Heart right ventricle (tissue), 16 donors: ENCODE data around the gene KCTD1. TPM values are rescaled to one million over a fixed set of nuclear protein-coding genes. Genes with fewer than 3 reads are reported as not detected.

Experiments
- ATAC-seq, 8 donors: fragments of 200-7000 bp; cut with Tn5 transposase; one replicate each; pipeline ENCODE4 v1.9.1; 2020; ENCODE audit warnings: mild to moderate bottlenecking in 8 of 8, moderate library complexity in 8 of 8, moderate number of reproducible peaks in 1 of 8
- DNase-seq, 2 donors: peaks; one replicate each; pipeline ENCODE4 v3.0.0-alpha.2; 2020
- H3K27ac ChIP-seq, 10 donors: fragments of 200-600 bp; sonication (generic) in 2 of 10; one replicate each; pipeline versions ENCODE4 v1.5.0 to v1.8.0; 2020 to 2022; ENCODE audit warnings: mild to moderate bottlenecking in 3 of 10
- H3K27me3 ChIP-seq, 7 donors: fragments of 200-600 bp; one replicate each; pipeline ENCODE4 v1.8.0; 2021 to 2022; ENCODE audit warnings: mild to moderate bottlenecking in 2 of 7
- H3K36me3 ChIP-seq, 9 donors: fragments of 200-600 bp; sonication (generic) in 1 of 9; one replicate each; pipeline versions ENCODE4 v1.5.0 to v1.8.0; 2020 to 2022; ENCODE audit warnings: mild to moderate bottlenecking in 2 of 9
- H3K4me1 ChIP-seq, 9 donors: fragments of 200-600 bp; sonication (generic) in 1 of 9; one replicate each; pipeline versions ENCODE4 v1.5.0 to v1.8.0; 2020 to 2022; ENCODE audit warnings: mild to moderate bottlenecking in 4 of 9
- H3K4me3 ChIP-seq, 10 donors: fragments of 200-600 bp; sonication (generic) in 2 of 10; one replicate each; pipeline versions ENCODE4 v1.5.0 to v1.8.0; 2020 to 2022; ENCODE audit warnings: mild to moderate bottlenecking in 7 of 10, moderate library complexity in 2 of 10
- H3K9me3 ChIP-seq, 11 donors: fragments of 200-600 bp in 10 of 11; sonication (generic) in 2 of 11; one replicate each; pipeline versions ENCODE4 v1.5.0 to v1.8.0; 2013 to 2022; ENCODE audit warnings: mild to moderate bottlenecking in 2 of 11, control low read depth in 1 of 11, moderate library complexity in 1 of 11
- WGBS, 2 donors: extraction: QIAGEN DNeasy Blood & Tissue Kit; methylation state at CpG; one replicate each; pipeline ENCODE4 v1.1.7; 2013; ENCODE audit warnings: inconsistent platforms in 1 of 2; 5-methylcytosine and 5-hydroxymethylcytosine counted together
- intact Hi-C, 10 donors: fragments of 100-400 bp; cut with DNase I; formaldehyde crosslinking; loops; one replicate each; pipeline versions ENCODE4 v1.11.1 to v1.14.2; 2022
- polyA plus RNA-seq, 2 donors: library from polyadenylated mRNA; stranded (reverse); fragments of 200-250 nt; gene quantifications; one replicate each; pipeline ENCODE4 v1.2.3, GENCODE V29; 2013
- total RNA-seq, 10 donors: library from RNA; stranded (reverse); fragmentation: NEBNext Ultra II Directional in 3 of 10; extraction: Animal tissue kit (Norgen Biotek cat#: 25700) in 3 of 10; gene quantifications; one replicate each; pipeline versions ENCODE4 v1.2.1 to v1.2.4, GENCODE V29; 2021 to 2023
- TF ChIP-seq, protein P1 (sequence below), 9 donors: fragments of 200-600 bp; sonication (generic) in 2 of 9; IDR thresholded peaks; one replicate each; pipeline versions ENCODE4 v1.5.0 to v1.8.0; 2021 to 2022; ENCODE audit warnings: antibody characterized with exemption in 9 of 9, mild to moderate bottlenecking in 5 of 9, moderate library complexity in 1 of 9
- donor health status: Arrhythmogenic right ventricular cardiomyopathy.
- donor health status: ischemic (EF 13 %, LVEDD 7.1; RV severe dilation, severe dysfunction).
- donor health status: healthy with polysubstance abuse.
- donor health status: DM: no; HTN: yes; CAD: no.
- donor health status: DM: no; HTN: no; CAD: no.
- donor health status: ischemic (EF 25% LVEDD 6.9; RV normal size, moderate dysfunction).
- donor health status: ischemic (EF 25% LVEDD 5.7; RV mildly dilated, moderate dysfunction).
- donor health status: healthy.
- donor health status: DM: yes; HTN: yes; CAD: no.
- donor health status: Ischemic cardiomyopathy.
- donor health status: ischemic (EF 35%, LVEDD 5.7; RV mildly dilated, moderate dysfunction).
- donor health status: nonischemic (EF 11% LVEDD 7.7; RV severe dilation, severe dysfunction).
- donor health status: DM: yes; HTN: yes; CAD: no.
- donor health status: PGD.
- donor health status: ischemic (EF 29% LVEDD 5.4; RV normal size, mild dysfunction).
- donor health status: nonischemic (EF 23%, LVEDD 6.1; RV moderate dilation, normal function).

KCTD1 gene
- total and polyA plus RNA-seq, 12 donors = 7.5 to 16.7 (median 10.7) TPM

DNA sequence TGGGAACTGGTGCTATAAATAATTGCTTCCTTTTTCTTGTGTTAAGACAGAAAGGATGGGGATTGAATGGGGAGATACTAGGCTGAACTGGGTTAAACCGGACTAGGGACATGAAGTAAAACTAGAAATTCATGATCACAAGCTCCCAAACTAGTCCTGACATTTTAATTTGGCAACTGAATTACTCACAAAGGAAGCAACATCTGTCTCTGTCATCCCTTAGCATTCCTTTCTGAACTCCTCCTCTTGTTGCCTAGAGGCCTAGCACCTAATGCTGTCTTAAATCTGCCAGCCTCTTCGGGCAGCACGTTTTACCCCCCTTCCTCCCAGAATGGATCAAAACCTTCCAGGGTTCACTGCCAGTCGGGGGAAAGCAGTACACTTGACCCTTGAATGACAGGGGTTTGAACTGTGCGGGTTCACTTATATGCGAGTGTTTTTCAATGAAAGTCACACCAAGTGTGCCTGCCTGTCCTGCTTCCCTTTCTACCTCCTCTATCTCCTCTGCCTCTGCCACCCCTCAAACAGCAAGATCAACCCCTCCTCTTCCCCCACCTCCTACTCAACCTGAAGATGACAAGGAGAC is 8.2 kb downstream of the KCTD1 start:
- H3K27ac ChIP-seq = no peak overlapping the region
- H3K36me3 ChIP-seq = no peaks in the 10 kb centered on the region
- DNase-seq = no peak
- no peaks in the 10 kb centered on the region for H3K9me3 ChIP-seq
- no peak for ATAC-seq
- intact Hi-C loops = loop anchor here in 4 of 10 donors (10.0 kb wide), 4 partner anchors 105 to 155 kb away; no protein-coding TSS in a partner anchor
- H3K27me3 ChIP-seq = no peaks in the 10 kb centered on the region
- peaks cover 0 to 22% (median 6%) of the 10 kb centered on the region in 9 donors for H3K4me1 ChIP-seq
- TF ChIP-seq, protein P1, sequence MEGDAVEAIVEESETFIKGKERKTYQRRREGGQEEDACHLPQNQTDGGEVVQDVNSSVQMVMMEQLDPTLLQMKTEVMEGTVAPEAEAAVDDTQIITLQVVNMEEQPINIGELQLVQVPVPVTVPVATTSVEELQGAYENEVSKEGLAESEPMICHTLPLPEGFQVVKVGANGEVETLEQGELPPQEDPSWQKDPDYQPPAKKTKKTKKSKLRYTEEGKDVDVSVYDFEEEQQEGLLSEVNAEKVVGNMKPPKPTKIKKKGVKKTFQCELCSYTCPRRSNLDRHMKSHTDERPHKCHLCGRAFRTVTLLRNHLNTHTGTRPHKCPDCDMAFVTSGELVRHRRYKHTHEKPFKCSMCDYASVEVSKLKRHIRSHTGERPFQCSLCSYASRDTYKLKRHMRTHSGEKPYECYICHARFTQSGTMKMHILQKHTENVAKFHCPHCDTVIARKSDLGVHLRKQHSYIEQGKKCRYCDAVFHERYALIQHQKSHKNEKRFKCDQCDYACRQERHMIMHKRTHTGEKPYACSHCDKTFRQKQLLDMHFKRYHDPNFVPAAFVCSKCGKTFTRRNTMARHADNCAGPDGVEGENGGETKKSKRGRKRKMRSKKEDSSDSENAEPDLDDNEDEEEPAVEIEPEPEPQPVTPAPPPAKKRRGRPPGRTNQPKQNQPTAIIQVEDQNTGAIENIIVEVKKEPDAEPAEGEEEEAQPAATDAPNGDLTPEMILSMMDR (IDR thresholded peaks at IDR 0.05) = no peak
- 64 to 69% methylated on average over 6 of the region's 6 CpGs for WGBS, 2 donors
- no peak overlapping the region for H3K4me3 ChIP-seq

DNA sequence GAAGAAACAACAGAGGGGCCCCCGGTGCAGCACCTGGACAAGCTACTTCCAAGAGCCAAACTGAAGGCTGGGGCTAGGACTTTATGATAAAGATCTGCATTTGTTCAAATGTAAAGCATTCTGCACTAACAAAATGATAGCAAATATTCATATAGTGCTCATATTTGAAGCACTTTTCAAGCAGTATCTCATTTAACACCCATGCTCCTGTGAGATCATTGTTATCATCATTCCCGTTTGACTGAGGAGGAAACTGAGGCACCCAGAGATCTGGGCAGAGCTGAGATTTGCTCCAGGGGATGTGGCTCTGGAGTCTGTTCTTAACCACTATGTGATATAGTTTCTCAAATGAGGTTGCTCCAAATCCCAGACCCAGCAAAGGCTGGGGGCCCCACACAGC is 9.8 kb downstream of the KCTD1 start:
- no peak for ATAC-seq

DNA sequence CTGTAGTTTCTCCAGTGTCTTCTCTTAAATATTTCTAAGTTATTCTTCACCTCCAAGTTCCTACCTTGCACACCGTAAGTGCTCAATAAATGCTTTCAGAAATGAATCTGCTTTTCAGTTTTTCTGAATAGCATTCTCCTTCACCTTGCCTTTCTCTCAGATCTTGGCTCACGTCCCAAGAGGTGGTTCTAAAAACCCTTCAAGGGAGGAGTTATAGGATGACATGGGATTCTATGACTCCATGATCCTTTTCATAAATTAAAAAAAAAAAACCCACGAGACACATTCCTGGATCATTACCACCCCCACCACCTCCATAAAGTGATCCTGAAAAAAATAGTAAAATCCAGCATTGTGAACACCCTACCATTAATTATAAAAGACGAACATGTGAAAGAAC is 11.7 kb downstream of the KCTD1 start:
- 87 to 88% methylated on average over 4 of the region's 4 CpGs for WGBS, 2 donors
- Histone ChIP-seq H3K36me3 (no peaks in the 10 kb centered on the region), H3K27ac (no peak overlapping the region), H3K4me1 (peaks cover 0 to 8% (median 0%) of the 10 kb centered on the region in 9 donors), H3K27me3 (no peaks in the 10 kb centered on the region), H3K4me3 (no peak overlapping the region), H3K9me3 (no peaks in the 10 kb centered on the region)
- ATAC-seq (no peak), DNase-seq (no peak)
- intact Hi-C loops = no loop called here
- TF ChIP-seq, protein P1 (IDR thresholded peaks at IDR 0.05) = no peak

More for the DNA sequence above, 9.8 kb downstream of the KCTD1 start:
- 84 to 92% methylated on average over 2 of the region's 2 CpGs for WGBS, 2 donors
- intact Hi-C loops = no loop called here
- TF ChIP-seq, protein P1 (IDR thresholded peaks at IDR 0.05) = no peak
- Histone ChIP-seq H3K4me3 (no peak overlapping the region), H3K27ac (no peak overlapping the region), H3K4me1 (peaks cover 0 to 8% (median 0%) of the 10 kb centered on the region in 9 donors), H3K36me3 (no peaks in the 10 kb centered on the region), H3K9me3 (no peaks in the 10 kb centered on the region), H3K27me3 (no peaks in the 10 kb centered on the region)
- no peak for DNase-seq

DNA sequence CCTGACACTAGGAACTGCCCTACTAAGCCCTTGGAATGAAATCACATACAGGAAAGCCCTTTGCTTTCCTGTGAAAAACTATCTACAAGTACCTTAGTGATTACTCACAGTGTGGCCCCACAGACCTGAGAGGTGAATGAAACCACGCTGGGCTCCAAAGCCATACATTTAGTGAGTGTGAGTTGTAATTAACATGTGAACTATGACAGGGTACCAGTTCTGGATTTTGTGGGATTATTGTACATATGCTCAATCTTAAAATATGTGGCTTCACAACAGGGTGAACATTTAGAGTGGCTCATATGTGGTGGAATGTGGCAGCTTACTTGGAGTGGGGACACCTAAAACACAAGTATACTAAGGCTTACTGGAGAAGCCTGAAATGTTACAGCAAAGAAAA is 12.3 kb downstream of the KCTD1 start:
- Histone ChIP-seq H3K4me3 (no peak overlapping the region), H3K36me3 (no peaks in the 10 kb centered on the region), H3K9me3 (no peaks in the 10 kb centered on the region), H3K4me1 (peaks cover 0 to 8% (median 0%) of the 10 kb centered on the region in 9 donors), H3K27ac (no peak overlapping the region), H3K27me3 (no peaks in the 10 kb centered on the region)
- intact Hi-C loops = no loop called here
- 91 to 93% methylated on average over 1 of the region's 1 CpG for WGBS, 2 donors
- ATAC-seq = no peak
- TF ChIP-seq, protein P1 (IDR thresholded peaks at IDR 0.05) = no peak
- DNase-seq = no peak
